GM12892 (cell line): ENCODE results near the gene GARRE1.

ENCODE experiments used
- POLR2A ChIP-seq: IDR thresholded peaks from 2 replicates; pipeline ENCODE4 v1.6.1; 2011; ENCODE audit warnings: low read depth, low read length, control low read depth
- POLR2AphosphoS5 ChIP-seq: IDR thresholded peaks from 2 replicates; pipeline ENCODE4 v1.6.1; 2011; ENCODE audit warnings: low read depth, low read length, control low read depth
- TAF1 ChIP-seq: IDR thresholded peaks from 2 replicates; pipeline ENCODE4 v1.6.1; 2011; ENCODE audit warnings: low read depth, mild to moderate bottlenecking, control low read depth, low read length, borderline replicate concordance

GRCh38 chr19:34230820-34231219 is 23.5 kb upstream of the GARRE1 start:
- TF ChIP-seq POLR2AphosphoS5: no peak
- TF ChIP-seq POLR2A: no peak
- no peak for TF ChIP-seq TAF1
